HG03108 (cell line): ENCODE results near the gene OR4P4.
A peak's percentile ranks its signal among the peaks of the same experiment; 100 is the strongest.

Source experiments
- ATAC-seq: cut with Tn5 transposase; IDR thresholded peaks from one replicate; pipeline ENCODE4 v1.9.1; 2021; ENCODE audit warnings: moderate library complexity; ENCODE audit not compliant: unreplicated experiment

Gene OR4P4

GRCh38 chr11:55634813-55635212 is at the start of gene OR4P4:
TSS of gene OR4P4 (plus strand) at chr11:55635113.
- ATAC-seq = no peak

GRCh38 chr11:55607545-55607944 is 27.4 kb upstream of the OR4P4 start, which contains the start of gene OR4C11:
TSS of gene OR4C11 (minus strand) at chr11:55607645. CDS start at chr11:55604373, 3,272 bp downstream.
- no peak for ATAC-seq

DNA sequence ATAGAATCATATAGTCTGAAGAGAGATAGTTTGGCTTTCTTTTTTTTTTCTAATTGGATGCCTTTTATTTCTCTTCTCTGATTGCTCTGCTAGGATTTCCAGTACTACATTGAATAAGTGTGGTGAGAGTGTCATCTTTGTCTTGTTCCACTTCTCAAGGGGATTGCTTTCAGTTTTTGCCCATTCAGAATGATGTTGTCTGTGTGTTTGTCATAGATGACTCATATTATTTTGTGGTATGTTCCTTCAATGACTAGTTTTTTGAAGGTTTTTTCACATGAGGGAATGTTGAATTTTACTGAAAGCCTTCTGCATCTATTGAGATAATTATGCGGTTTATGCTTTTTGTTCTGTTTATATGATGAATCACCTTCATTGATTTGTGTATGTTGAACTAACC is 10.4 kb upstream of the OR4P4 start:
- no peak for ATAC-seq

- no peak for ATAC-seq
Measured at GRCh38 chr11:55648027-55648426, 13.1 kb downstream of the OR4P4 start, which contains the start of gene OR4S2. TSS of gene OR4S2 (plus strand) at chr11:55648327. CDS start at chr11:55650904, 2,577 bp downstream.

GRCh38 chr11:55652560-55652959 is 17.6 kb downstream of the OR4P4 start:
- no peak for ATAC-seq

DNA sequence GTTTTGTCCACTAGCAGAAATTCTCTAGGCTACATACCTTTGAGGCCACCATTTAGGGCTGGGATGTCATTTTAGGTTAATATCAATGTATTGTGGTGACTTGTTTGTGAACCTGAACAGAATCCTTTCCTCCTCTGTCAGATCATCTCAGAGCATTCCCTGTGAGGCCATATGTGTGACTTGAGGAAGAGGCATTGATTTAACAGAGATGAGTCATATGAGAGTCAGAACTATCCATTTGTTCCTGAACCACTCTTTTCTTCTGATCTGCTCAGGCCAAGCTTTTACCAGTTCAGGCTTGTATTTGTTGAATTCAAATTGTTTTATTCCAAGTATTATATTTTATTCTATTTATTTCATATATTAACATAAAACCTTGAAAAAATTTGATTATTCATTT is 20.2 kb downstream of the OR4P4 start:
- no peak for ATAC-seq

DNA sequence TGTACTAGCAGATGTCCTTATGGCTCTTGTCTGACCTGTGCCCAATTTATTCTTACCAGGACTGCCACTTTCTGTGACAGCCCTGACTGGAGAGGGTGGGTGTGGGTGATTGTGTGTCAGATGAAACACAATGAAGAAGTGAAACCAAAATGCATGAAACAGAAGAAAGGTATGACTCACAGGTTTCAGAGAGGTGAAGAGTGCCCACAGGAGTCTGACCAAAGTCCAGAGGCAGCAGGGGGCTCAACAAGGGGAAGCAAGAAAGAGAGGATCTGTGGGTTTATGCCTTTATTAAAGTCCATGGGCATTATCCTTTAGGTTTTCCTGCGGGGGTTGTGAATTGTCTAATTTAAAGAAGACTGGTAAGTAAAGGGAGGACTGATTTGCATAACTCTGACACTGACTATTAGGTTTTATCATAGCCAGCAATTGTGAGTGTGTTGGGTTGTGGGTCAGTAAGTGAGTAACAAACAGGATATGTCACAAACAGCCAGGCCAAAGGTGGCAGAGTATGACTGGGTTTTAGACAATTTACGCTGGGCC is 23.2 kb downstream of the OR4P4 start:
- peak; percentile 95 for ATAC-seq

DNA sequence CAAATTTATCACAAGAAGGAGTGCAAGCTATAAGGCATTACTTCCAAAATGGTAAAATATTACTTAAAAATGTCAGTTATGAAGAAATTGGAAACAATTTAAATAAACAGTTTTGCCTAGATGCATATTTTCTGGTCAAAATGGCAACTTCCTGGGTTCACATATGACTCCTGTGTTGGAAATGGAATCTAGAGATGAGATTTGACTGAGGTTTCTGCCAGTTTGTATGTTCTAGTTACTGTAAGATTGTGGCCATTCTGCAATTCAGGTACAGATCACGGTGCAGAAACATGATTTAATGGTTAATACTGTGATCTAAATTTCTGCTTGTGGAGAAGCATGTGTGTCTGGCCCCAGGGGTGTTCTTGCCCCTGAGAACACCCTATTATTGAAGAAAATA is 23.7 kb downstream of the OR4P4 start:
- ATAC-seq = peak; percentile 36

DNA sequence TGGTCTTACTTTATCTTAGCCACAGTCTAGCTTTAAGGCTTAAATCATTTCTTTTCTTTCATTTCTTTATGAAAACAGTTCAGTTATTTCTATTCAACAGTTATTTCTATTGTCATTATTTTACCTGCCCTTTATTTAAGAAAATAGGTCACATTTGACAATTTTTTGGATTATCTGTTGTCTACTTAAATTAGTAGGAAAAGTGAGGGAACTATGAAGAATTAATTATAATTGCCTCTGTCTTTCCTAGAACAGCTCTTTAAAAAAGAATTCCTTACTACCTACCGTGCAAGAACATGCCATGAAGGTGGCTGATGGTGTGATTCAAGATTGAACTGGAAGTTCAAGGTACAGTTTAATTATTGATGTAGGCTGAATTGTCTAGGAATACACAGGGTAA is 27.0 kb downstream of the OR4P4 start, which contains the start of gene OR4C6:
TSS of gene OR4C6 (plus strand) at position 301 of the 400 bp plus-strand sequence. CDS start 2,966 bp downstream, outside the sequence.
- no peak for ATAC-seq

DNA sequence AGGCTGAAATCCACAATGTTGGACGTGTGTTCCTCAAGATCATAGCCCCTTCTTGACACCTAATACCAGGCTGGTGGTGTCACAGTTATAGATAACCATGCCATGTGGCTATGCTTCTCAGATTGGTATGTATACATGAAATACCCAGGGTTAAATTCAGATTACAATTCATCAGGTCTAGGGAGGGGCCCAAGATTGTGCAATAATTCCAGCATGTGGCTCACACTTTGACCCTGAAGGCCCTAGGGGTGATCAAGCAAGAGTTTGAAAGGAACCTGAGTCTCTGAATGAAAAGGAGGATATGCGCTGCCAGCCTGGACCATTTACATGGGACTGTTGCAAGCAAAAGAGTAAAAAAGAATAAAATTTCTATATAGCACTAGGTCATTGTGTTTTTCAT is 34.5 kb downstream of the OR4P4 start:
- ATAC-seq = no peak

GRCh38 chr11:55673860-55674259 is 38.9 kb downstream of the OR4P4 start:
- no peak for ATAC-seq
